Lung (tissue), 12 donors: ENCODE data around the gene ONECUT1. TPM values are rescaled to one million over a fixed set of nuclear protein-coding genes. Genes with fewer than 3 reads are reported as not detected.

Experiments
- ATAC-seq: fragments of 200-7000 bp; cut with Tn5 transposase; one replicate; pipeline ENCODE4 v1.9.1; 2020; ENCODE audit warnings: moderate number of reproducible peaks; ENCODE audit not compliant: insufficient read depth, low FRiP score
- DNase-seq, 3 donors: peaks; one replicate each; pipeline ENCODE4 v3.0.0-alpha.2; 2013 to 2017
- H3K27ac ChIP-seq, 2 donors: one replicate each; pipeline ENCODE4 v1.5.1; 2013; ENCODE audit warnings: mild to moderate bottlenecking in 2 of 2, moderate library complexity in 2 of 2, control low read depth in 1 of 2, inconsistent platforms in 1 of 2, low read depth in 1 of 2, low read length in 1 of 2
- H3K27me3 ChIP-seq, 3 donors: one replicate each; pipeline ENCODE4 v1.5.1; 2013; ENCODE audit warnings: low read length in 2 of 3; ENCODE audit not compliant: control insufficient read depth in 3 of 3, insufficient read depth in 3 of 3
- H3K36me3 ChIP-seq, 4 donors: one replicate each; pipeline ENCODE4 v1.5.1; 2013; ENCODE audit warnings: low read length in 4 of 4, mild to moderate bottlenecking in 1 of 4, moderate library complexity in 1 of 4; ENCODE audit not compliant: control insufficient read depth in 4 of 4, insufficient read depth in 4 of 4
- H3K4me1 ChIP-seq, 5 donors: one replicate each; pipeline ENCODE4 v1.5.1; 2013; ENCODE audit warnings: low read length in 5 of 5, mild to moderate bottlenecking in 2 of 5, moderate library complexity in 1 of 5; ENCODE audit not compliant: control insufficient read depth in 5 of 5, insufficient read depth in 5 of 5
- H3K4me3 ChIP-seq: one replicate; pipeline ENCODE4 v1.5.1; 2013; ENCODE audit warnings: mild to moderate bottlenecking, control low read depth, moderate library complexity
- H3K9ac ChIP-seq, 2 donors: one replicate each; pipeline ENCODE4 v1.5.1; 2013; ENCODE audit warnings: low read length in 2 of 2, control low read depth in 1 of 2; ENCODE audit not compliant: insufficient read depth in 1 of 2
- H3K9me3 ChIP-seq, 4 donors: one replicate each; pipeline ENCODE4 v1.5.1; 2013; ENCODE audit warnings: low read length in 3 of 4, mild to moderate bottlenecking in 1 of 4, moderate library complexity in 1 of 4; ENCODE audit not compliant: control insufficient read depth in 4 of 4, insufficient read depth in 3 of 4
- CTCF ChIP-seq: IDR thresholded peaks from 2 replicates; pipeline ENCODE4 v1.5.1; 2012; ENCODE audit warnings: mild to moderate bottlenecking; ENCODE audit errors: control extremely low read depth, extremely low read depth
- WGBS, 2 donors: extraction: QIAGEN DNeasy Blood & Tissue Kit; methylation state at CpG; one replicate each; pipeline ENCODE4 v1.1.7; 2013; 5-methylcytosine and 5-hydroxymethylcytosine counted together
- polyA plus RNA-seq, 2 donors: library from polyadenylated mRNA; stranded (reverse); fragments of 200-250 nt; gene quantifications; one replicate each; pipeline ENCODE4 v1.2.1, GENCODE V29; 2013
- total RNA-seq, 2 donors: library from RNA; depleted of rRNA in 1 of 2; stranded (reverse); fragments of >200 nt in 1 of 2; gene quantifications; one replicate each; pipeline ENCODE4 v1.2.1, GENCODE V29; 2014 to 2021
- donor health status: control.
- donor health status: control.
- donor health status: Bipolar disorder and iron deficiency.
- donor health status: healthy.
- donor health status: DM: yes; HTN: yes; CAD: no.

ONECUT1 gene
- total and polyA plus RNA-seq, 4 donors: 0.18 TPM; not detected in 3

- Histone ChIP-seq H3K27ac (no peak overlapping the region), H3K27me3 (peaks cover 18 to 94% (median 89%) of the 10 kb centered on the region in 3 donors), H3K36me3 (no peaks in the 10 kb centered on the region), H3K4me1 (peaks cover 0 to 16% (median 10%) of the 10 kb centered on the region in 5 donors), H3K9me3 (peaks cover 0 to 12% (median 0%) of the 10 kb centered on the region in 4 donors), H3K4me3 (no peak overlapping the region), H3K9ac (no peak overlapping the region)
- no peak for TF ChIP-seq CTCF
- DNase-seq (peak in 1 of 3 donors; percentile 32), ATAC-seq (no peak)
- 2 to 5% methylated on average over 64 of the region's 64 CpGs for WGBS, 2 donors
Observed at GRCh38 chr15:52784799-52785671, 5.1 kb downstream of the ONECUT1 start.

- no peak for ATAC-seq
- DNase-seq: peak in 1 of 3 donors; percentile 41
Observed at GRCh38 chr15:52783929-52784798, 6.0 kb downstream of the ONECUT1 start.

GRCh38 chr15:52783191-52783829 lies 6.8 kb downstream of the ONECUT1 start:
- Histone ChIP-seq H3K27me3 (peaks cover 22 to 86% (median 80%) of the 10 kb centered on the region in 3 donors), H3K9me3 (peaks cover 0 to 8% (median 0%) of the 10 kb centered on the region in 4 donors), H3K4me1 (peaks cover 0 to 5% (median 2%) of the 10 kb centered on the region in 5 donors), H3K9ac (no peak overlapping the region), H3K27ac (no peak overlapping the region), H3K36me3 (no peaks in the 10 kb centered on the region), H3K4me3 (no peak overlapping the region)
- DNase-seq: peak in 1 of 3 donors; percentile 43
- ATAC-seq: no peak
- no peak for TF ChIP-seq CTCF
- 8% methylated on average over 34 of the region's 34 CpGs for WGBS, 2 donors

More at GRCh38 chr15:52783929-52784798, 6.0 kb downstream of the ONECUT1 start:
- peaks cover 0 to 8% (median 0%) of the 10 kb centered on the region in 4 donors for H3K9me3 ChIP-seq
- H3K4me1 ChIP-seq: peaks cover 0 to 9% (median 4%) of the 10 kb centered on the region in 5 donors
- H3K36me3 ChIP-seq: no peaks in the 10 kb centered on the region
- no peak overlapping the region for H3K27ac ChIP-seq
- WGBS, 2 donors: 2 to 3% methylated on average over 56 to 57 of the region's 57 CpGs
- H3K4me3 ChIP-seq: no peak overlapping the region
- peaks cover 18 to 90% (median 86%) of the 10 kb centered on the region in 3 donors for H3K27me3 ChIP-seq
- no peak for TF ChIP-seq CTCF
- no peak overlapping the region for H3K9ac ChIP-seq
